Common myeloid progenitor, CD34-positive (primary cell): ENCODE data around the gene UCKL1.
A peak's percentile ranks its signal among the peaks of the same experiment; 100 is the strongest.

Experiments
- CTCF ChIA-PET: fragments of 350-600 bp; sonication (Branson Sonifier 250); formaldehyde crosslinking; loops from one replicate; lab custom pipeline; 2021; ENCODE audit warnings: antibody characterized with exemption; lab: Charles Lee
- POLR2A ChIA-PET: fragments of 350-600 bp; sonication (Branson Sonifier 250); formaldehyde crosslinking; loops from one replicate; lab custom pipeline; 2021; ENCODE audit warnings: antibody characterized with exemption; lab: Charles Lee
- DNase-seq, 3 donors: peaks; one replicate each; pipeline versions ENCODE4 v3.0.0 to v3.0.0-alpha.2; 2013
- H3K27ac ChIP-seq, 2 experiments: 1 replicate in 1 of 2; 2 replicates in 1 of 2; pipeline ENCODE4 v1.7.0; 2013; ENCODE audit warnings: inconsistent platforms in 2 of 2, low read length in 2 of 2, mild to moderate bottlenecking in 2 of 2, low read depth in 1 of 2, moderate library complexity in 1 of 2; ENCODE audit not compliant: severe bottlenecking in 2 of 2, insufficient read depth in 1 of 2, poor library complexity in 1 of 2
- H3K27me3 ChIP-seq, 5 experiments: replicated peaks in 2 of 5; 1 replicate in 3 of 5; 2 replicates in 2 of 5; pipeline versions ENCODE4 v1.6.1 to v1.7.0; 2013; ENCODE audit warnings: low read length in 4 of 5, mild to moderate bottlenecking in 2 of 5, moderate library complexity in 2 of 5, inconsistent platforms in 1 of 5; ENCODE audit not compliant: insufficient read depth in 5 of 5, control insufficient read depth in 4 of 5
- H3K36me3 ChIP-seq, 4 experiments: 1 replicate in 2 of 4; 2 replicates in 2 of 4; pipeline versions ENCODE4 v1.6.1 to v1.7.0; 2013; ENCODE audit warnings: low read length in 3 of 4, control low read depth in 1 of 4, mild to moderate bottlenecking in 1 of 4; ENCODE audit not compliant: control insufficient read depth in 4 of 4, insufficient read depth in 4 of 4
- H3K4me1 ChIP-seq, 4 experiments: 1 replicate in 3 of 4; 2 replicates in 1 of 4; pipeline versions ENCODE4 v1.6.1 to v1.7.1; 2013; ENCODE audit warnings: low read length in 3 of 4, mild to moderate bottlenecking in 3 of 4, control low read depth in 1 of 4, inconsistent platforms in 1 of 4, moderate library complexity in 1 of 4; ENCODE audit not compliant: control insufficient read depth in 4 of 4, insufficient read depth in 4 of 4; ENCODE audit errors: control extremely low read depth in 1 of 4
- H3K4me3 ChIP-seq, 7 experiments: 1 replicate in 4 of 7; 2 replicates in 3 of 7; pipeline versions ENCODE4 v1.5.1 to v1.7.0; 2013; ENCODE audit warnings: mild to moderate bottlenecking in 7 of 7, low read length in 6 of 7, moderate library complexity in 6 of 7, inconsistent platforms in 2 of 7, low read depth in 2 of 7, control low read depth in 1 of 7; ENCODE audit not compliant: insufficient read depth in 4 of 7, control insufficient read depth in 1 of 7; ENCODE audit errors: extremely low read depth in 1 of 7
- H3K9me3 ChIP-seq, 5 experiments: 1 replicate in 4 of 5; 2 replicates in 1 of 5; pipeline versions ENCODE4 v1.6.1 to v1.7.1; 2013; ENCODE audit warnings: low read length in 4 of 5, mild to moderate bottlenecking in 2 of 5, inconsistent platforms in 1 of 5, low read depth in 1 of 5, moderate library complexity in 1 of 5; ENCODE audit not compliant: control insufficient read depth in 4 of 5, insufficient read depth in 2 of 5; ENCODE audit errors: control extremely low read depth in 1 of 5
- WGBS: methylation state at CpG from one replicate; pipeline ENCODE4 v1.1.5; 2013; ENCODE audit not compliant: insufficient coverage; 5-methylcytosine and 5-hydroxymethylcytosine counted together

UCKL1 gene

GRCh38 chr20:63939061-63939935, 16.9 kb downstream of the UCKL1 start:
- Histone ChIP-seq H3K4me1 (peaks cover 0 to 32% (median 17%) of the 10 kb centered on the region in 4 experiments), H3K4me3 (peak overlapping the region in 3 of 7 experiments; percentile 45 to 56 (median 55)), H3K27me3 (no peaks in the 10 kb centered on the region), H3K27ac (no peak overlapping the region), H3K36me3 (peaks cover 0 to 71% (median 41%) of the 10 kb centered on the region in 4 experiments), H3K9me3 (no peaks in the 10 kb centered on the region)
- ChIA-PET CTCF (no interaction called here), POLR2A (no interaction called here)
- peak in 1 of 3 donors; percentile 34 for DNase-seq
- WGBS = 58% methylated on average over 20 of the region's 33 CpGs

GRCh38 chr20:63937596-63937995, 18.6 kb downstream of the UCKL1 start:
- no peak for DNase-seq
- whole genome bisulfite sequencing = 91% methylated on average over 14 of the region's 14 CpGs
- ChIA-PET POLR2A (interaction anchor here (0.5 kb wide), 1 partner anchor 139 kb away, joined by 4 read pairs; no protein-coding TSS in a partner anchor), CTCF (interaction anchor here (2.3 kb wide), 1 partner anchor 10 kb away, joined by 5 read pairs; no protein-coding TSS in a partner anchor)
- no peak overlapping the region for H3K27ac ChIP-seq
- peaks cover 0 to 28% (median 14%) of the 10 kb centered on the region in 4 experiments for H3K4me1 ChIP-seq
- H3K27me3 ChIP-seq = no peaks in the 10 kb centered on the region
- no peak overlapping the region for H3K4me3 ChIP-seq
- peaks cover 0 to 72% (median 37%) of the 10 kb centered on the region in 4 experiments for H3K36me3 ChIP-seq
- H3K9me3 ChIP-seq = no peaks in the 10 kb centered on the region

GRCh38 chr20:63935447-63935846, 20.8 kb downstream of the UCKL1 start:
- Histone ChIP-seq H3K9me3 (no peaks in the 10 kb centered on the region), H3K36me3 (peaks cover 0 to 80% (median 50%) of the 10 kb centered on the region in 4 experiments), H3K4me1 (peaks cover 0 to 13% (median under 1%) of the 10 kb centered on the region in 4 experiments), H3K27me3 (no peaks in the 10 kb centered on the region), H3K27ac (no peak overlapping the region), H3K4me3 (no peak overlapping the region)
- 97% methylated on average over 5 of the region's 9 CpGs for WGBS
- ChIA-PET POLR2A (no interaction called here), CTCF (interaction anchor here (1.1 to 2.2 kb wide), 2 partner anchors 20 to 38 kb away, joined by 3 to 9 read pairs; no protein-coding TSS in a partner anchor)
- no peak for DNase-seq

- peak in 2 of 3 donors; percentile 42 to 44 for DNase-seq
- H3K27me3 ChIP-seq = no peaks in the 10 kb centered on the region
- POLR2A ChIA-PET = no interaction called here
- no peak overlapping the region for H3K4me3 ChIP-seq
- H3K9me3 ChIP-seq = no peaks in the 10 kb centered on the region
- 85% methylated on average over 32 of the region's 37 CpGs for WGBS
- H3K4me1 ChIP-seq = peaks cover 0 to 11% (median under 1%) of the 10 kb centered on the region in 4 experiments
- peaks cover 0 to 79% (median 50%) of the 10 kb centered on the region in 4 experiments for H3K36me3 ChIP-seq
- CTCF ChIA-PET = interaction anchor here (1.1 to 2.2 kb wide), 3 partner anchors 16 to 39 kb away, joined by 3 to 9 read pairs (median 4); no protein-coding TSS in a partner anchor
- H3K27ac ChIP-seq = no peak overlapping the region
Measured at GRCh38 chr20:63934271-63935068, 21.7 kb downstream of the UCKL1 start.

- DNase-seq = no peak
- ChIA-PET POLR2A (no interaction called here), CTCF (interaction anchor here (0.8 to 2.2 kb wide), 5 partner anchors 13 to 126 kb away, joined by 3 to 9 read pairs (median 4); no protein-coding TSS in a partner anchor)
- Histone ChIP-seq H3K36me3 (peaks cover 4 to 78% (median 51%) of the 10 kb centered on the region in 4 experiments), H3K27ac (no peak overlapping the region), H3K4me1 (peaks cover 0 to 3% (median 0%) of the 10 kb centered on the region in 4 experiments), H3K9me3 (no peaks in the 10 kb centered on the region), H3K27me3 (no peaks in the 10 kb centered on the region), H3K4me3 (no peak overlapping the region)
- whole genome bisulfite sequencing = 100% methylated on average over 5 of the region's 5 CpGs
Measured at GRCh38 chr20:63933646-63934045, 22.6 kb downstream of the UCKL1 start.

GRCh38 chr20:63932606-63933160, 23.5 kb downstream of the UCKL1 start:
- Histone ChIP-seq H3K9me3 (no peaks in the 10 kb centered on the region), H3K4me1 (no peaks in the 10 kb centered on the region), H3K36me3 (peaks cover 7 to 84% (median 58%) of the 10 kb centered on the region in 4 experiments), H3K27me3 (no peaks in the 10 kb centered on the region), H3K4me3 (no peak overlapping the region), H3K27ac (no peak overlapping the region)
- WGBS = 97% methylated on average over 14 of the region's 17 CpGs
- CTCF ChIA-PET = interaction anchor here (0.6 to 1.7 kb wide), 5 partner anchors 12 to 170 kb away, joined by 3 to 6 read pairs (median 3); no protein-coding TSS in a partner anchor
- POLR2A ChIA-PET = no interaction called here
- no peak for DNase-seq
